Measurements from ENCODE around the gene SKP1. TPM values are rescaled to one million over a fixed set of nuclear protein-coding genes. Genes with fewer than 3 reads are reported as not detected.
A peak's percentile ranks its signal among the peaks of the same experiment; 100 is the strongest.

The SKP1 gene
- total and polyA plus RNA-seq, 9 of the 15 experiments (the other 6 are each of a cell fraction or from before 2014, with no cell fraction given) = 301 to 2,109 (median 639) TPM

DNA sequence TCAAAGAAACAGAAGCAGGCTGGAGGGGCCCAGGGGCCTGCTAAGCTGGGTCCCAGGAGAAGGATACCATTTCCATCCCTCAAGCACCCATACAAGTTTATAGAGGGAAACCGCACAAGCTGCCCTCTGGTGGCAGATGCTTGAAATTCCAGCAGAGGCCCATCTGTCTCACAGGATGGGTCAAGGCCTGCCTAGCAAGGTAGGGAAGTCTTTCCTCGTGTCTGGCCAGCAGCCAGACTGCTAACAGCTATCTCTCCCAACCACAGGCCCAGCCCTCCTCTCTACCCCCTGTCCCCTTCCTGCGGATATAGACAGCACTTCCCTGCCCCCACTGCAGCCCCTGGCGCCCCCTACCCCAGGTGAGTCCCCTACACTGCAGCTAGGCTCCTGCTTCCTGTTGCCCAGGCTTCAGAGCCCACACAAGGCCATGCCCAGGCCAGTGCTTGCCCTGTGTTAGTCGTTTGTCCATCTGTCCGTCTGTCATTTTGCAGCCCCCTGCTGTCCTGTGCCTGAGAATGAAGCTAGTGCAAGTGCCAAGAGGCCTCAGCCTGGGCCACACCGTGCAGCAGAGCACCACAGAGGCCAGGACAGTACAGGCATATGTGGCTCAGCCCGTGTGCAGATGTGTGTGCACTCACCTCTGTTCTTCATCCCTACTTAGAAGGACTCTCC, 36.1 kb downstream of the SKP1 start (continued):
- TF ChIP-seq, protein P1, sequence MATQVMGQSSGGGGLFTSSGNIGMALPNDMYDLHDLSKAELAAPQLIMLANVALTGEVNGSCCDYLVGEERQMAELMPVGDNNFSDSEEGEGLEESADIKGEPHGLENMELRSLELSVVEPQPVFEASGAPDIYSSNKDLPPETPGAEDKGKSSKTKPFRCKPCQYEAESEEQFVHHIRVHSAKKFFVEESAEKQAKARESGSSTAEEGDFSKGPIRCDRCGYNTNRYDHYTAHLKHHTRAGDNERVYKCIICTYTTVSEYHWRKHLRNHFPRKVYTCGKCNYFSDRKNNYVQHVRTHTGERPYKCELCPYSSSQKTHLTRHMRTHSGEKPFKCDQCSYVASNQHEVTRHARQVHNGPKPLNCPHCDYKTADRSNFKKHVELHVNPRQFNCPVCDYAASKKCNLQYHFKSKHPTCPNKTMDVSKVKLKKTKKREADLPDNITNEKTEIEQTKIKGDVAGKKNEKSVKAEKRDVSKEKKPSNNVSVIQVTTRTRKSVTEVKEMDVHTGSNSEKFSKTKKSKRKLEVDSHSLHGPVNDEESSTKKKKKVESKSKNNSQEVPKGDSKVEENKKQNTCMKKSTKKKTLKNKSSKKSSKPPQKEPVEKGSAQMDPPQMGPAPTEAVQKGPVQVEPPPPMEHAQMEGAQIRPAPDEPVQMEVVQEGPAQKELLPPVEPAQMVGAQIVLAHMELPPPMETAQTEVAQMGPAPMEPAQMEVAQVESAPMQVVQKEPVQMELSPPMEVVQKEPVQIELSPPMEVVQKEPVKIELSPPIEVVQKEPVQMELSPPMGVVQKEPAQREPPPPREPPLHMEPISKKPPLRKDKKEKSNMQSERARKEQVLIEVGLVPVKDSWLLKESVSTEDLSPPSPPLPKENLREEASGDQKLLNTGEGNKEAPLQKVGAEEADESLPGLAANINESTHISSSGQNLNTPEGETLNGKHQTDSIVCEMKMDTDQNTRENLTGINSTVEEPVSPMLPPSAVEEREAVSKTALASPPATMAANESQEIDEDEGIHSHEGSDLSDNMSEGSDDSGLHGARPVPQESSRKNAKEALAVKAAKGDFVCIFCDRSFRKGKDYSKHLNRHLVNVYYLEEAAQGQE (IDR thresholded peaks at IDR 0.05; ENCODE audit: borderline replicate concordance) = peak; percentile 62; the same call in 1 of the 2 replicates
- TF ChIP-seq, protein P1 (CRISPR knock-in tag; IDR thresholded peaks at IDR 0.05; ENCODE audit: low read depth) = no peak
- TF ChIP-seq, protein P2, sequence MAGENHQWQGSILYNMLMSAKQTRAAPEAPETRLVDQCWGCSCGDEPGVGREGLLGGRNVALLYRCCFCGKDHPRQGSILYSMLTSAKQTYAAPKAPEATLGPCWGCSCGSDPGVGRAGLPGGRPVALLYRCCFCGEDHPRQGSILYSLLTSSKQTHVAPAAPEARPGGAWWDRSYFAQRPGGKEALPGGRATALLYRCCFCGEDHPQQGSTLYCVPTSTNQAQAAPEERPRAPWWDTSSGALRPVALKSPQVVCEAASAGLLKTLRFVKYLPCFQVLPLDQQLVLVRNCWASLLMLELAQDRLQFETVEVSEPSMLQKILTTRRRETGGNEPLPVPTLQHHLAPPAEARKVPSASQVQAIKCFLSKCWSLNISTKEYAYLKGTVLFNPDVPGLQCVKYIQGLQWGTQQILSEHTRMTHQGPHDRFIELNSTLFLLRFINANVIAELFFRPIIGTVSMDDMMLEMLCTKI (IDR thresholded peaks at IDR 0.05; ENCODE audit: partially characterized antibody) = no peak
- TF ChIP-seq HDAC3 (IDR thresholded peaks at IDR 0.05; ENCODE audit: borderline replicate concordance, partially characterized antibody) = no peak
- no peak for TF ChIP-seq HMGN3 (IDR thresholded peaks at IDR 0.05; ENCODE audit: borderline replicate concordance, extremely low read depth, insufficient read length, low read depth, low read length)
- peak; percentile 55 for TF ChIP-seq EP400 (IDR thresholded peaks at IDR 0.05)
- peak in 1 of 2 experiments; percentile 61; a peak in 2 of 4 replicates for TF ChIP-seq MAZ (CRISPR knock-in tag; conservative IDR thresholded peaks at IDR 0.05 in 1 of 2, IDR thresholded peaks at IDR 0.05 in 1 of 2)
- TF ChIP-seq ZNF316 (IDR thresholded peaks at IDR 0.05) = no peak
- TF ChIP-seq, protein P3, sequence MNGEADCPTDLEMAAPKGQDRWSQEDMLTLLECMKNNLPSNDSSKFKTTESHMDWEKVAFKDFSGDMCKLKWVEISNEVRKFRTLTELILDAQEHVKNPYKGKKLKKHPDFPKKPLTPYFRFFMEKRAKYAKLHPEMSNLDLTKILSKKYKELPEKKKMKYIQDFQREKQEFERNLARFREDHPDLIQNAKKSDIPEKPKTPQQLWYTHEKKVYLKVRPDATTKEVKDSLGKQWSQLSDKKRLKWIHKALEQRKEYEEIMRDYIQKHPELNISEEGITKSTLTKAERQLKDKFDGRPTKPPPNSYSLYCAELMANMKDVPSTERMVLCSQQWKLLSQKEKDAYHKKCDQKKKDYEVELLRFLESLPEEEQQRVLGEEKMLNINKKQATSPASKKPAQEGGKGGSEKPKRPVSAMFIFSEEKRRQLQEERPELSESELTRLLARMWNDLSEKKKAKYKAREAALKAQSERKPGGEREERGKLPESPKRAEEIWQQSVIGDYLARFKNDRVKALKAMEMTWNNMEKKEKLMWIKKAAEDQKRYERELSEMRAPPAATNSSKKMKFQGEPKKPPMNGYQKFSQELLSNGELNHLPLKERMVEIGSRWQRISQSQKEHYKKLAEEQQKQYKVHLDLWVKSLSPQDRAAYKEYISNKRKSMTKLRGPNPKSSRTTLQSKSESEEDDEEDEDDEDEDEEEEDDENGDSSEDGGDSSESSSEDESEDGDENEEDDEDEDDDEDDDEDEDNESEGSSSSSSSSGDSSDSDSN (IDR thresholded peaks at IDR 0.05; ENCODE audit: borderline replicate concordance in 1 of 2, low read depth in 2 of 2, low read length in 2 of 2) = no peak
- no peak for TF ChIP-seq RUNX1 (IDR thresholded peaks at IDR 0.05; ENCODE audit: low read depth)
- no peak for TF ChIP-seq MCM7 (IDR thresholded peaks at IDR 0.05)
- TF ChIP-seq FIP1L1 (IDR thresholded peaks at IDR 0.05; ENCODE audit: low read depth, low read length, poor library complexity, severe bottlenecking) = no peak
- TF ChIP-seq STAT5A (IDR thresholded peaks at IDR 0.05; ENCODE audit: borderline replicate concordance, low read length) = no peak; the same call in 1 of the 2 replicates
- TF ChIP-seq HMG20A (CRISPR knock-in tag; conservative IDR thresholded peaks at IDR 0.05) = no peak
- no peak for TF ChIP-seq PCBP1 (IDR thresholded peaks at IDR 0.05; ENCODE audit: low read depth, low read length, poor library complexity, severe bottlenecking)
- TF ChIP-seq SMAD4 (CRISPR knock-in tag; conservative IDR thresholded peaks at IDR 0.05) = 0 out of 2 replicates have a peak, but pooled peaks have one; percentile 32

Measured in K562 (cell line).